HEK293T (cell line): ENCODE results near the gene MAFG.

ENCODE experiments used
- CTCF ChIA-PET: fragments of 350-600 bp; formaldehyde crosslinking; extraction: SDS; loops from one replicate; lab custom pipeline; 2021; ENCODE audit warnings: antibody characterized with exemption, inconsistent platforms; lab: Yijun Ruan, JAX
- POLR2A ChIA-PET: fragments of 350-600 bp; formaldehyde crosslinking; extraction: SDS; loops from one replicate; lab custom pipeline; 2020; ENCODE audit warnings: antibody characterized with exemption, inconsistent platforms; lab: Yijun Ruan, JAX
- DNase-seq: peaks from one replicate; pipeline ENCODE4 v3.0.0; 2012; ENCODE audit warnings: mixed read lengths; ENCODE audit errors: extremely low spot score
- ARNT ChIP-seq: fragments of 450-650 bp; IDR thresholded peaks from 2 replicates; pipeline ENCODE4 v1.6.1; 2017; ENCODE audit warnings: mild to moderate bottlenecking
- BHLHE40 ChIP-seq: fragments of 450-650 bp; IDR thresholded peaks from 2 replicates; pipeline ENCODE4 v1.6.1; 2016; ENCODE audit warnings: mild to moderate bottlenecking, moderate library complexity, borderline replicate concordance
- CTBP1 ChIP-seq: fragments of 450-650 bp; IDR thresholded peaks from 2 replicates; pipeline ENCODE4 v1.6.1; 2016; ENCODE audit warnings: borderline replicate concordance
- ELF4 ChIP-seq: fragments of 450-650 bp; IDR thresholded peaks from 2 replicates; pipeline ENCODE4 v1.6.1; 2017; ENCODE audit warnings: antibody characterized with exemption
- FOXA1 ChIP-seq: fragments of 450-650 bp; IDR thresholded peaks from 2 replicates; pipeline ENCODE4 v1.6.1; 2016; ENCODE audit warnings: mild to moderate bottlenecking
- FOXK2 ChIP-seq: fragments of 450-650 bp; IDR thresholded peaks from 2 replicates; pipeline ENCODE4 v1.6.1; 2016; ENCODE audit warnings: mild to moderate bottlenecking
- FOXM1 ChIP-seq: fragments of 450-650 bp; IDR thresholded peaks from 2 replicates; pipeline ENCODE4 v1.6.1; 2017; ENCODE audit warnings: mild to moderate bottlenecking, borderline replicate concordance
- HDGF ChIP-seq: fragments of 450-650 bp; IDR thresholded peaks from 2 replicates; pipeline ENCODE4 v1.6.1; 2017; ENCODE audit warnings: antibody characterized with exemption, borderline replicate concordance
- L3MBTL2 ChIP-seq: fragments of 450-650 bp; conservative IDR thresholded peaks from 2 replicates; pipeline ENCODE4 v1.6.1; 2016; ENCODE audit warnings: mild to moderate bottlenecking
- LEF1 ChIP-seq: fragments of 450-650 bp; IDR thresholded peaks from 2 replicates; pipeline ENCODE4 v1.6.1; 2017; ENCODE audit warnings: mild to moderate bottlenecking, borderline replicate concordance
- NFRKB ChIP-seq: fragments of 450-650 bp; IDR thresholded peaks from 2 replicates; pipeline ENCODE4 v1.6.1; 2016; ENCODE audit warnings: mild to moderate bottlenecking, moderate library complexity
- PKNOX1 ChIP-seq: fragments of 450-650 bp; IDR thresholded peaks from 2 replicates; pipeline ENCODE4 v1.6.1; 2016
- SP1 ChIP-seq: fragments of 450-650 bp; IDR thresholded peaks from 2 replicates; pipeline ENCODE4 v1.6.1; 2017
- SUZ12 ChIP-seq: fragments of 450-650 bp; IDR thresholded peaks from 2 replicates; pipeline ENCODE4 v1.6.1; 2016; ENCODE audit warnings: mild to moderate bottlenecking
- TARDBP ChIP-seq: fragments of 450-650 bp; IDR thresholded peaks from 2 replicates; pipeline ENCODE4 v1.6.1; 2016
- ZNF384 ChIP-seq: fragments of 450-650 bp; IDR thresholded peaks from 2 replicates; pipeline ENCODE4 v1.6.1; 2016

MAFG gene

GRCh38 chr17:81927653-81928543 is at the start of gene MAFG:
TSS of gene MAFG (minus strand) at chr17:81927735. CDS start at chr17:81923185, 4,550 bp downstream.
- DNase-seq = peak; percentile 98
- POLR2A ChIA-PET = interaction anchor here (0.6 to 5.2 kb wide), 9 partner anchors 9 to 94 kb away, joined by 3 to 37 read pairs (median 8); partner anchors contain the start of genes ANAPC11, ARHGDIA, MCRIP1 and NOTUM
- CTCF ChIA-PET = interaction anchor here (0.7 to 1.8 kb wide), 4 partner anchors 9 to 365 kb away, joined by 3 to 6 read pairs (median 4); partner anchors contain the start of gene PYCR1
- TF ChIP-seq LEF1 = peak; percentile 41; the same call in 1 of the 2 replicates
- no peak for TF ChIP-seq FOXA1
- peak; percentile 42; the same call in 1 of the 2 replicates for TF ChIP-seq L3MBTL2
- TF ChIP-seq NFRKB = no peak
- no peak for TF ChIP-seq ZNF384

DNA sequence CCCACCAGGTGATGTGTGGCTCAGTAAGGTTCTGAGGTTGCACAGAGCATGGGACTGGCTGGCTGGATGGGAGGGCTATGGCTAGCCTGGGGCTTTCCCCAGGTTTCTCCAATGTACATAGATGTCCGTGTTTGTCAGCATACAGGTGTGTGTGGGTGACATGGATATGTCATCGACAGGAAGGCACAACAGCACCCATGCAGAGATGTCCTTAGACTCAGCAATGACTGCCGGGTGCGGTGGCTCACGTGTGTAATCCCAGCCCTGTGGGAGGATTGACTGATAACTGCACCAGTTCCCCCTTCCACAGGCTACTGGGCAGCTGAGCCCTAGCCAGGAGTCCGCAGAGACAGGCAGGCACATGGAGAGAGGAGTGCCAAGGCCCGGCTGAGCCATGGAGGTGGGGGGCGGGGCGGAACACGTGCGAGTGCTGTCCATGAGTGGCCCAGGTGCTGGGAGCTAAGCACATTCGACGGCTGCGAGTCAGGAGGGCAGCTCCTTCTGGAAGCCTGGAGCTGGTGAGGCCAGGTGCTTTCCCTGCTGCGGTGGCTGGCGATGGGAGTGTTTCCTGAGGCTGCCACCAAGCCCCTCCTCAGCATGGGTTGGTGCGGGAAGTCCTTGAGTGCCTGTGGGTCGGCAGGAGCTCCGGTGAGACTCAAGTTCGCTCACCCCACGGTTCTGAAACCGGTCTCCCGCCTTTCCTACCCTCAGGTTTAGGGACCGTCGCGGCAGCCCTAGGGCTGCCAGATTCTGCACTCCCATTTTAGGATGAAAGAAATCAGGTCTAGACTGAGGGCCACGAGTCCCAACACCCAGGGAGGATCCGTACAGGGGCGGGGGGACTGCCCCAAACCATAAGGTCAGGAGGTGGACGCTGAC is 49.0 kb upstream of the MAFG start:
- ChIA-PET POLR2A (interaction anchor here (0.8 to 3.0 kb wide), 8 partner anchors 9 to 122 kb away, joined by 3 to 12 read pairs (median 4); partner anchors contain the start of genes CENPX, FASN and LRRC45), CTCF (interaction anchor here (0.9 kb wide), 1 partner anchor 17 kb away, joined by 6 read pairs; no protein-coding TSS in a partner anchor)
- no peak for TF ChIP-seq ZNF384
- TF ChIP-seq L3MBTL2 = peak; percentile 79
- TF ChIP-seq FOXA1 = no peak
- no peak for TF ChIP-seq CTBP1
- no peak for DNase-seq

DNA sequence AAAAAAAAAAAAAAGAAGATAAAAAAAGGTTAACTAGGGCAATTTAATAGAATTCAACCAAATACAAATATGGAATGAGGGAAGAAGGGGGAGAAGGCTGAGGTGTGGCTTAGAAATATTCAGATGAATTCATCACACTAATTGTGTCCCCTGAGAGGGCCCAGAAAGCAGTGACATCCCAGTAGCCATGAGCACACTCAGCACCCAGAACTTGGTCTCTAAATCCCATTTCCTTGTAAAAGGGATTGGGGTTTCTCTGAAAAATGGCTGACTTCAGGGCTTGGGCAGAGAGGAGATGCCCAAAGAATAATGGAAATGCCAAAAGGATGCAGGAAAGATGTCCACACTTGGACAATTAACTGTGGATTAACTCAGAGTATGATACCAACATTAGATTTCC is 45.9 kb upstream of the MAFG start:
- no peak for DNase-seq
- TF ChIP-seq ARNT = no peak
- TF ChIP-seq PKNOX1 = no peak
- no peak for TF ChIP-seq BHLHE40
- TF ChIP-seq L3MBTL2 = no peak
- TF ChIP-seq ZNF384 = no peak
- ChIA-PET CTCF (no interaction called here), POLR2A (no interaction called here)

GRCh38 chr17:81968850-81969812 is 41.6 kb upstream of the MAFG start:
- TF ChIP-seq LEF1 (no peak), HDGF (no peak), ARNT (no peak), PKNOX1 (no peak), FOXK2 (no peak), ZNF384 (no peak), SUZ12 (no peak), L3MBTL2 (no peak), NFRKB (no peak), SP1 (no peak), FOXA1 (no peak), ELF4 (no peak), CTBP1 (no peak), TARDBP (no peak), BHLHE40 (no peak), FOXM1 (no peak)
- DNase-seq = no peak
- CTCF ChIA-PET = interaction anchor here (0.7 kb wide), 1 partner anchor 9 kb away, joined by 3 read pairs; no protein-coding TSS in a partner anchor
- POLR2A ChIA-PET = no interaction called here

GRCh38 chr17:81968396-81968745 is 40.8 kb upstream of the MAFG start:
- TF ChIP-seq FOXM1 (no peak), LEF1 (no peak), PKNOX1 (no peak), ELF4 (no peak), NFRKB (no peak), ZNF384 (no peak), FOXK2 (no peak), HDGF (no peak), SP1 (no peak), L3MBTL2 (no peak)
- POLR2A ChIA-PET = interaction anchor here (2.7 kb wide), 1 partner anchor 7 kb away, joined by 12 read pairs; no protein-coding TSS in a partner anchor
- CTCF ChIA-PET = interaction anchor here (0.7 to 1.2 kb wide), 2 partner anchors 8 to 62 kb away, joined by 3 read pairs; no protein-coding TSS in a partner anchor
- no peak for DNase-seq
